Tibial nerve (tissue), 4 donors: ENCODE measurements around the gene PHF2. TPM values are rescaled to one million over a fixed set of nuclear protein-coding genes. Genes with fewer than 3 reads are reported as not detected.
A peak's percentile ranks its signal among the peaks of the same experiment; 100 is the strongest.

Experiments used
- DNase-seq, 2 donors: peaks; one replicate each; pipeline ENCODE4 v3.0.0-alpha.2; 2019; ENCODE audit warnings: low spot score in 2 of 2
- H3K27ac ChIP-seq, 4 donors: fragments of 200-600 bp; sonication (generic) in 3 of 4; one replicate each; pipeline ENCODE4 v1.5.1; 2017 to 2019; ENCODE audit warnings: mild to moderate bottlenecking in 1 of 4
- H3K27me3 ChIP-seq, 2 donors: fragments of 200-600 bp; sonication (generic) in 1 of 2; one replicate each; pipeline versions ENCODE4 v1.5.1 to v1.6.0; 2017 to 2019
- H3K36me3 ChIP-seq, 3 donors: fragments of 200-600 bp; sonication (generic); one replicate each; pipeline ENCODE4 v1.5.1; 2018 to 2019
- H3K4me1 ChIP-seq, 4 donors: fragments of 200-600 bp; sonication (generic) in 3 of 4; one replicate each; pipeline ENCODE4 v1.5.1; 2017 to 2019
- H3K4me3 ChIP-seq, 4 donors: fragments of 200-600 bp; sonication (generic) in 3 of 4; one replicate each; pipeline ENCODE4 v1.5.1; 2017 to 2019; ENCODE audit warnings: mild to moderate bottlenecking in 1 of 4, moderate library complexity in 1 of 4
- H3K9me3 ChIP-seq, 4 donors: fragments of 200-600 bp; sonication (generic) in 3 of 4; one replicate each; pipeline ENCODE4 v1.5.1; 2017 to 2019
- EP300 ChIP-seq, 2 donors: sonication (generic); formaldehyde crosslinking; IDR thresholded peaks; one replicate each; pipeline ENCODE4 v1.6.1; 2017; ENCODE audit warnings: antibody characterized with exemption in 2 of 2, mild to moderate bottlenecking in 1 of 2
- POLR2A ChIP-seq, 2 donors: fragments of 450-650 bp; IDR thresholded peaks; one replicate each; pipeline ENCODE4 v1.6.1; 2017; ENCODE audit warnings: antibody characterized with exemption in 2 of 2, mild to moderate bottlenecking in 2 of 2, moderate library complexity in 2 of 2
- WGBS, 2 donors: methylation state at CpG; one replicate each; pipeline ENCODE4 v1.1.5; 2018; 5-methylcytosine and 5-hydroxymethylcytosine counted together
- total RNA-seq, 4 donors: library from RNA; depleted of rRNA; stranded (reverse); fragments of >200 nt; gene quantifications; one replicate each; pipeline ENCODE4 v1.1.0, GENCODE V29; 2016
- TF ChIP-seq, protein P1 (sequence below), 5 experiments: fragments of 200-600 bp in 3 of 5; fragments of 450-650 bp in 2 of 5; sonication (generic) in 3 of 5; IDR thresholded peaks; one replicate each; pipeline ENCODE4 v1.5.1; 2016 to 2019; ENCODE audit warnings: antibody characterized with exemption in 5 of 5, mild to moderate bottlenecking in 3 of 5, moderate library complexity in 2 of 5

Gene PHF2
- total RNA-seq, 4 donors from 2014 or later: 36.6 to 41.7 (median 38.6) TPM

DNA sequence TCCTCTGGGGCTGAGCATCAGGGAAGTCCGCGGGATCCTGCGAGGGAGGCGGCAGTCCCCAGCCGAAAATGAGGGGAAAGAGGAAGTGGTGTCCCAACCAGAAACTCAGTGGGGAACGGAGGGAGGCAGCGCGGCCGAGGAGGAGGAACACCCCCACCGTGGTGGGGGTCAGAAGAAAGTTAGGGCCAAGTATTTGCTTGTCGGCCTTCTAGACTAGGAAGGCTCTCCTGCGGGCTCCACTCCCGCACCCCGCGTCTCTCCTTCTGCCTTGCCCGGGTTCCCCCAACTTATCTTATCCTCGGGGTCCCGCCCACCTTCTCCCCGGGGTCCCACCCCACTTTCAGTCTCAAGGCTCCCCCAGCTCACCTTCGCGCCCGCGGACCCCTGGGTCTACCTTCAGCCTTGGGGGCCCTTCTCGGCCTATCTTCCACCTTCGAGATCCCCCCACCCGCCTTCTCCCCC, 557 bp upstream of the PHF2 start:
- H3K9me3 ChIP-seq: peaks cover 0 to 2% (median 0%) of the 10 kb centered on the region in 4 donors
- TF ChIP-seq, protein P1, sequence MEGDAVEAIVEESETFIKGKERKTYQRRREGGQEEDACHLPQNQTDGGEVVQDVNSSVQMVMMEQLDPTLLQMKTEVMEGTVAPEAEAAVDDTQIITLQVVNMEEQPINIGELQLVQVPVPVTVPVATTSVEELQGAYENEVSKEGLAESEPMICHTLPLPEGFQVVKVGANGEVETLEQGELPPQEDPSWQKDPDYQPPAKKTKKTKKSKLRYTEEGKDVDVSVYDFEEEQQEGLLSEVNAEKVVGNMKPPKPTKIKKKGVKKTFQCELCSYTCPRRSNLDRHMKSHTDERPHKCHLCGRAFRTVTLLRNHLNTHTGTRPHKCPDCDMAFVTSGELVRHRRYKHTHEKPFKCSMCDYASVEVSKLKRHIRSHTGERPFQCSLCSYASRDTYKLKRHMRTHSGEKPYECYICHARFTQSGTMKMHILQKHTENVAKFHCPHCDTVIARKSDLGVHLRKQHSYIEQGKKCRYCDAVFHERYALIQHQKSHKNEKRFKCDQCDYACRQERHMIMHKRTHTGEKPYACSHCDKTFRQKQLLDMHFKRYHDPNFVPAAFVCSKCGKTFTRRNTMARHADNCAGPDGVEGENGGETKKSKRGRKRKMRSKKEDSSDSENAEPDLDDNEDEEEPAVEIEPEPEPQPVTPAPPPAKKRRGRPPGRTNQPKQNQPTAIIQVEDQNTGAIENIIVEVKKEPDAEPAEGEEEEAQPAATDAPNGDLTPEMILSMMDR (IDR thresholded peaks at IDR 0.05): no peak
- TF ChIP-seq EP300 (IDR thresholded peaks at IDR 0.05): peak in 1 of 2 donors; percentile 47
- peak in 1 of 2 donors; percentile 24 for TF ChIP-seq POLR2A (IDR thresholded peaks at IDR 0.05)
- H3K27me3 ChIP-seq: no peaks in the 10 kb centered on the region
- no peaks in the 10 kb centered on the region for H3K36me3 ChIP-seq
- peak in 1 of 2 donors; percentile 49 for DNase-seq
- peak overlapping the region; percentile 91 to 99 (median 95) for H3K27ac ChIP-seq
- peaks cover 0 to 52% (median 31%) of the 10 kb centered on the region in 4 donors for H3K4me1 ChIP-seq
- peak overlapping the region; percentile 75 to 88 (median 80) for H3K4me3 ChIP-seq
- WGBS, 2 donors: 0% methylated on average over 23 to 26 of the region's 26 CpGs

DNA sequence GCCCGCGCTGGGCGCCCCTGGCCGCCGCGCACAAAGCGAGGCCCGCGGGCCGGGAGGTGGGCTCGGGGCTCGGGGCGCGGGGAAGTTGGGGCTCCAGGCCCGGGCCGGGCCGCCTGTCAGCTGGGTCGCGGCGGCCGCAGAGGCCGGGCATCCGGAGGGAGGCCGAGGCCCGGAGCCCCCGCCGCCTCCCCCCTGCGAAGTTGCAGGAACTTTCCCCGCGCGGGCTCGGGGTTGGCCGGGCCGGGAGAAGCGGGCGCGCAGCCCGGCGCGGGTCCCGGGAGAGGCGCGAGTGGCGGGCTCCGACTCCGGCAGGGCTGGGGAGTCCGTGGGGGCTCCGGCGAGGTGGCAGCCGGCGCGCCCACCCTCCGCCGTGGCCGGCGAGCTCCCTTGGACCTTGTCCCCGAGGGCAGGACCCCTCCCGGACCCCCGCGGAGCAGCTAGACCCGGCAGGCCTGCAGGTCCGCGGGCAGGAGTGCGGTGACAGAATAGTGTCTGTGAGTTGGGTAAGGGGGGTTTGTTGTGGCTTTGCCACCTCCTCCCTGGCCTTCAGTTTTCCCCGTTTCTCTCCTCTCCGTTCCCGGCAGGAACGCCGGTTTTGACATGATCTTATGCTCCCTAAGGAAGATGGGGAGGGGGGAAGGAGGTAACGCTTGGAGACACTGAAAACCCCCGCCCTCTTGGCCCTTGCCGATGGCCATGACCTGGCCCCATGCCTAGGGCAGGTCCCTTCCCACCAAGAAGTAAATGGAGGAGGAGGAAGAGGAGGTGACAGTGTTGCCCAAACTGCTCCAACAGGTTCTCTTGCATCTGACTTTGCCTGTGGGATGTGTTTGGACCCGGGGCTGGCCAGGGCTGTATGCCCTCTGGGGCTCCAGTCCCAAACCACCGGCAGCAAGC, 942 bp downstream of the PHF2 start:
- 1 to 2% methylated on average over 24 to 47 of the region's 74 CpGs for WGBS, 2 donors
- Histone ChIP-seq H3K36me3 (no peaks in the 10 kb centered on the region), H3K27ac (peak overlapping the region; percentile 70 to 97 (median 88)), H3K4me1 (peaks cover 0 to 67% (median 32%) of the 10 kb centered on the region in 4 donors), H3K4me3 (peak overlapping the region; percentile 53 to 88 (median 68)), H3K27me3 (no peaks in the 10 kb centered on the region), H3K9me3 (no peaks in the 10 kb centered on the region)
- DNase-seq: no peak
- TF ChIP-seq, protein P1 (IDR thresholded peaks at IDR 0.05): no peak
- no peak for TF ChIP-seq POLR2A (IDR thresholded peaks at IDR 0.05)
- TF ChIP-seq EP300 (IDR thresholded peaks at IDR 0.05): no peak

DNA sequence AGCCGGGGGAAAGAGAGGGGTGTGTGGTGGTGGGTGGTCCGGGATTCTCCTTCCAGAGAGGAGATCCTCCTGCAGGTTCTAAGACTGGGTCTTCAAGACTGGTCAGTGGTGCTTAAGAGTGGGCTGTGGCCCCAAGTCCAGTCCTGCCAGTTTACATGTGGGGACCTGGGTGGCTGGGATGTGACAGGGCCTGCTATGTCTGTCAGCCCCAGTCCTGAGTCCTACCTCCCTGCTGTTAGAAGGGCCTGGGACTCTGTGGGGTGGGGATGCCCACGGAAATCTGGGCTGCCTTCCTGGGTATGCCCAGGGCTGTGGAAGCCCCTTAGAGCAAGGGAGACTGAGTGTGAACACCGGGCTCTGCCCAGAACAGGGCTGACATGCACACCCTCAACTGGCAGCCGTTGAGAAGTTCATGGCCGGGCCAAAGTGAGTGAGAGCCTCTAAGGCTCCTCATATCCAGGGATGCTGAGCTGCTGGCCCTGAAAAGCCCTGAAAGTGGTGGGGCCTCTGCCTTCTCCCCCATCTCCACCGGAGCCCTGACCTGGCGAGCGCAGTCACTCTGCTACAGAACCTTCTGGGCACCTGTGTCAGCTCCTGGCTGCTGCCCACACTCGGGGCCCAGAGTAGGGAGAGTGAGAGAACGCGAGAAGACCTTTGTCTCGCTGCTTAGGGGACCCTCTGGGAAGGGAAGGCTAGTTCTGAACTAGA, 1.7 kb downstream of the PHF2 start:
- Histone ChIP-seq H3K4me1 (peaks cover 0 to 67% (median 32%) of the 10 kb centered on the region in 4 donors), H3K27ac (peak overlapping the region; percentile 70 to 97 (median 88)), H3K36me3 (no peaks in the 10 kb centered on the region), H3K9me3 (no peaks in the 10 kb centered on the region), H3K27me3 (no peaks in the 10 kb centered on the region), H3K4me3 (peak overlapping the region; percentile 53 to 88 (median 68))
- no peak for DNase-seq
- WGBS, 2 donors: 41 to 64% methylated on average over 10 to 13 of the region's 13 CpGs
- TF ChIP-seq POLR2A (IDR thresholded peaks at IDR 0.05): no peak

DNA sequence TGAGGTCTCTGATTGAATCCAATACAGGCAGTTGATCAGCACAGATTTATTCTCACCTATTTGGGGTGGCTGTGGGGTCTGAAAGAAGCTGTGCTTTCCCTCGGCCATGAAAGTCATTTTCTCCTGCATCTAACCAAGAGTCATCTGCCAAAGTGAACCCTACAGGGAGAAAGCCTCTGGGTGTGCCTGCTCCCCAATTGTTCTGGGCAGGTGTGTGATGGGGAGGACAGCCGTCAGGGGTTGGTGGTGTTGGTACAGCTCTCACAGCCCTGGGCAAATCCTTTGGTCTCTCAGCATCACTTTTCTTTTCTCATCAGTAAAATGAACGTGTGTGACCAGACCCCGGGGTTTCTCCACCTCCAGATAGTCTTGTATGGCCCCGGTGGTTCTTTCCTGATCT, 2.5 kb downstream of the PHF2 start:
- no peak for DNase-seq

More for the DNA sequence above, 2.5 kb downstream of the PHF2 start:
- 55 to 59% methylated on average over 5 of the region's 5 CpGs for WGBS, 2 donors
- peak overlapping the region in 2 of 4 donors; percentile 92 to 97 for H3K27ac ChIP-seq
- no peaks in the 10 kb centered on the region for H3K36me3 ChIP-seq
- no peaks in the 10 kb centered on the region for H3K27me3 ChIP-seq
- no peak for TF ChIP-seq POLR2A (IDR thresholded peaks at IDR 0.05)
- no peak for TF ChIP-seq EP300 (IDR thresholded peaks at IDR 0.05)
- TF ChIP-seq, protein P1 (IDR thresholded peaks at IDR 0.05): no peak
- no peaks in the 10 kb centered on the region for H3K9me3 ChIP-seq
- H3K4me1 ChIP-seq: peaks cover 0 to 67% (median 32%) of the 10 kb centered on the region in 4 donors
- H3K4me3 ChIP-seq: no peak overlapping the region
